Tibial artery (tissue), 4 donors: ENCODE results near the gene RABGAP1L.

Experiments used
- DNase-seq, 2 donors: peaks; one replicate each; pipeline ENCODE4 v3.0.0-alpha.2; 2019
- H3K27ac ChIP-seq, 2 donors: fragments of 200-600 bp; sonication (generic) in 1 of 2; 1 replicate in 1 of 2; 2 replicates in 1 of 2; pipeline ENCODE4 v1.5.1; 2018 to 2019; ENCODE audit warnings: mild to moderate bottlenecking in 1 of 2
- H3K27me3 ChIP-seq, 2 donors: fragments of 200-600 bp; sonication (generic) in 1 of 2; one replicate each; pipeline versions ENCODE4 v1.5.1 to v1.6.0; 2016 to 2019
- H3K36me3 ChIP-seq, 3 donors: fragments of 200-600 bp; sonication (generic) in 2 of 3; one replicate each; pipeline ENCODE4 v1.5.1; 2016 to 2019; ENCODE audit warnings: mild to moderate bottlenecking in 2 of 3
- H3K4me1 ChIP-seq, 4 donors: fragments of 200-600 bp; sonication (generic) in 2 of 4; 1 replicate in 3 of 4; 2 replicates in 1 of 4; pipeline ENCODE4 v1.5.1; 2016 to 2019
- H3K4me3 ChIP-seq, 2 donors: fragments of 200-600 bp; sonication (generic) in 1 of 2; 1 replicate in 1 of 2; 2 replicates in 1 of 2; pipeline ENCODE4 v1.5.1; 2018 to 2019; ENCODE audit warnings: mild to moderate bottlenecking in 2 of 2
- H3K9me3 ChIP-seq, 3 donors: fragments of 200-600 bp; sonication (generic) in 1 of 3; one replicate each; pipeline ENCODE4 v1.5.1; 2016 to 2019
- CTCF ChIP-seq, 2 experiments: fragments of 200-600 bp in 1 of 2; fragments of 450-650 bp in 1 of 2; IDR thresholded peaks; one replicate each; pipeline ENCODE4 v1.5.1; 2017 to 2019; ENCODE audit warnings: antibody characterized with exemption in 2 of 2, mild to moderate bottlenecking in 1 of 2, moderate library complexity in 1 of 2
- intact Hi-C: fragments of 100-400 bp; cut with DNase I; formaldehyde crosslinking; loops from one replicate; pipeline ENCODE4 v1.15.0; 2023; ENCODE audit warnings: low total_unique reads

Gene RABGAP1L

GRCh38 chr1:174157157-174157806 is 2.0 kb upstream of the RABGAP1L start:
- H3K9me3 ChIP-seq = no peaks in the 10 kb centered on the region
- H3K4me3 ChIP-seq = no peak overlapping the region
- no peak overlapping the region for H3K27ac ChIP-seq
- no peaks in the 10 kb centered on the region for H3K36me3 ChIP-seq
- intact Hi-C loops = loop anchor here (5.0 kb wide), 1 partner anchor 135 kb away; the partner anchor contains the start of gene RC3H1
- DNase-seq = no peak
- no peaks in the 10 kb centered on the region for H3K27me3 ChIP-seq
- no peak for TF ChIP-seq CTCF (IDR thresholded peaks at IDR 0.05)
- H3K4me1 ChIP-seq = peaks cover 0 to 13% (median 4%) of the 10 kb centered on the region in 4 donors

GRCh38 chr1:174158767-174159251 is 511 bp upstream of the RABGAP1L start:
- DNase-seq = no peak
- peak overlapping the region; percentile 86 to 89 for H3K27ac ChIP-seq
- no peaks in the 10 kb centered on the region for H3K9me3 ChIP-seq
- no peaks in the 10 kb centered on the region for H3K36me3 ChIP-seq
- intact Hi-C loops = loop anchor here (5.0 kb wide), 1 partner anchor 137 kb away; the partner anchor contains the start of gene RC3H1
- peak overlapping the region; percentile 84 to 95 for H3K4me3 ChIP-seq
- H3K27me3 ChIP-seq = no peaks in the 10 kb centered on the region
- H3K4me1 ChIP-seq = peaks cover 0 to 13% (median 4%) of the 10 kb centered on the region in 4 donors
- TF ChIP-seq CTCF (IDR thresholded peaks at IDR 0.05) = no peak

- no peak for TF ChIP-seq CTCF (IDR thresholded peaks at IDR 0.05)
- intact Hi-C loops = no loop called here
- H3K36me3 ChIP-seq = no peaks in the 10 kb centered on the region
- peak overlapping the region; percentile 84 to 95 for H3K4me3 ChIP-seq
- no peaks in the 10 kb centered on the region for H3K27me3 ChIP-seq
- no peaks in the 10 kb centered on the region for H3K9me3 ChIP-seq
- DNase-seq = peak; percentile 50 to 71
- H3K4me1 ChIP-seq = peaks cover 0 to 13% (median 4%) of the 10 kb centered on the region in 4 donors
- H3K27ac ChIP-seq = peak overlapping the region; percentile 86 to 89
Measured at GRCh38 chr1:174160109-174160473, 771 bp downstream of the RABGAP1L start.

GRCh38 chr1:174160603-174161002 is 1.3 kb downstream of the RABGAP1L start:
- peak overlapping the region; percentile 84 to 95 for H3K4me3 ChIP-seq
- H3K4me1 ChIP-seq = peaks cover 0 to 13% (median 4%) of the 10 kb centered on the region in 4 donors
- no peaks in the 10 kb centered on the region for H3K9me3 ChIP-seq
- no peaks in the 10 kb centered on the region for H3K27me3 ChIP-seq
- no peak for TF ChIP-seq CTCF (IDR thresholded peaks at IDR 0.05)
- intact Hi-C loops = no loop called here
- H3K27ac ChIP-seq = peak overlapping the region; percentile 86 to 89
- no peaks in the 10 kb centered on the region for H3K36me3 ChIP-seq
- no peak for DNase-seq

GRCh38 chr1:174161813-174162212 is 2.5 kb downstream of the RABGAP1L start:
- no peaks in the 10 kb centered on the region for H3K27me3 ChIP-seq
- H3K4me1 ChIP-seq = peaks cover 0 to 13% (median 4%) of the 10 kb centered on the region in 4 donors
- no peaks in the 10 kb centered on the region for H3K9me3 ChIP-seq
- H3K36me3 ChIP-seq = no peaks in the 10 kb centered on the region
- intact Hi-C loops = no loop called here
- no peak overlapping the region for H3K27ac ChIP-seq
- DNase-seq = no peak
- TF ChIP-seq CTCF (IDR thresholded peaks at IDR 0.05) = no peak
- H3K4me3 ChIP-seq = no peak overlapping the region
